Esophagus squamous epithelium (tissue), 5 donors: ENCODE results near the gene HBD. TPM values are rescaled to one million over a fixed set of nuclear protein-coding genes. Genes with fewer than 3 reads are reported as not detected.

Experiments
- DNase-seq: peaks from one replicate; lab custom pipeline; 2025; lab: John Stamatoyannopoulos, UW
- H3K27ac ChIP-seq, 4 donors: fragments of 200-600 bp; sonication (generic); one replicate each; pipeline ENCODE4 v1.5.1; 2016 to 2019; ENCODE audit warnings: mild to moderate bottlenecking in 1 of 4
- H3K27me3 ChIP-seq, 4 donors: fragments of 200-600 bp; sonication (generic); 1 replicate in 3 of 4; 2 replicates in 1 of 4; pipeline versions ENCODE4 v1.5.1 to v1.6.0; 2017 to 2021; ENCODE audit warnings: antibody characterized with exemption in 1 of 4
- H3K36me3 ChIP-seq, 3 donors: fragments of 200-600 bp; sonication (generic); one replicate each; pipeline ENCODE4 v1.5.1; 2016 to 2019
- H3K4me1 ChIP-seq, 3 donors: fragments of 200-600 bp; sonication (generic); one replicate each; pipeline ENCODE4 v1.5.1; 2017 to 2019
- H3K4me3 ChIP-seq, 4 donors: fragments of 200-600 bp; sonication (generic); 1 replicate in 3 of 4; 2 replicates in 1 of 4; pipeline ENCODE4 v1.5.1; 2016 to 2019; ENCODE audit warnings: mild to moderate bottlenecking in 2 of 4, moderate library complexity in 1 of 4
- H3K9me3 ChIP-seq, 3 donors: fragments of 200-600 bp; sonication (generic); one replicate each; pipeline ENCODE4 v1.5.1; 2016 to 2019
- CTCF ChIP-seq, 6 experiments: fragments of 450-650 bp in 4 of 6; fragments of 200-600 bp in 2 of 6; sonication (generic) in 2 of 6; IDR thresholded peaks; one replicate each; pipeline ENCODE4 v1.5.1; 2016 to 2019; ENCODE audit warnings: antibody characterized with exemption in 6 of 6, mild to moderate bottlenecking in 4 of 6, moderate library complexity in 4 of 6
- POLR2A ChIP-seq, 4 donors: fragments of 450-650 bp; IDR thresholded peaks; one replicate each; pipeline ENCODE4 v1.6.1; 2017; ENCODE audit warnings: antibody characterized with exemption in 4 of 4, mild to moderate bottlenecking in 4 of 4, moderate library complexity in 3 of 4
- WGBS, 2 donors: methylation state at CpG; one replicate each; pipeline ENCODE4 v1.1.5; 2018; 5-methylcytosine and 5-hydroxymethylcytosine counted together
- intact Hi-C: fragments of 100-400 bp; cut with DNase I; formaldehyde crosslinking; loops from one replicate; pipeline ENCODE4 v1.15.0; 2022
- total RNA-seq, 4 donors: library from RNA; depleted of rRNA; stranded (reverse); fragments of >200 nt; gene quantifications; one replicate each; pipeline ENCODE4 v1.1.0, GENCODE V29; 2016
- donor health status: DM: yes; HTN: yes; CAD: no.

HBD gene
- total RNA-seq, 4 donors from 2014 or later = not detected

GRCh38 chr11:5196067-5196466, 38.2 kb downstream of the HBD start:
- intact Hi-C loops = no loop called here
- TF ChIP-seq POLR2A (IDR thresholded peaks at IDR 0.05) (no peak), CTCF (IDR thresholded peaks at IDR 0.05) (no peak)
- Histone ChIP-seq H3K36me3 (no peaks in the 10 kb centered on the region), H3K4me3 (no peak overlapping the region), H3K9me3 (no peaks in the 10 kb centered on the region), H3K27ac (no peak overlapping the region), H3K4me1 (no peaks in the 10 kb centered on the region), H3K27me3 (no peaks in the 10 kb centered on the region)
- no peak for DNase-seq
- WGBS, 2 donors = 70 to 73% methylated on average over 4 to 5 of the region's 5 CpGs

- H3K4me3 ChIP-seq = no peak overlapping the region
- no peaks in the 10 kb centered on the region for H3K27me3 ChIP-seq
- DNase-seq = no peak
- intact Hi-C loops = no loop called here
- H3K9me3 ChIP-seq = no peaks in the 10 kb centered on the region
- H3K27ac ChIP-seq = no peak overlapping the region
- H3K36me3 ChIP-seq = no peaks in the 10 kb centered on the region
- TF ChIP-seq POLR2A (IDR thresholded peaks at IDR 0.05) (no peak), CTCF (IDR thresholded peaks at IDR 0.05) (no peak)
- 0 to 8% methylated on average over 1 of the region's 1 CpG for WGBS, 2 donors
- no peaks in the 10 kb centered on the region for H3K4me1 ChIP-seq
Measured at GRCh38 chr11:5192738-5193137, 41.5 kb downstream of the HBD start.

GRCh38 chr11:5188201-5188600, 46.1 kb downstream of the HBD start:
- no peaks in the 10 kb centered on the region for H3K36me3 ChIP-seq
- H3K9me3 ChIP-seq = no peaks in the 10 kb centered on the region
- TF ChIP-seq POLR2A (IDR thresholded peaks at IDR 0.05) (no peak), CTCF (IDR thresholded peaks at IDR 0.05) (no peak)
- WGBS, 2 donors = 71 to 82% methylated on average over 2 of the region's 2 CpGs
- no peaks in the 10 kb centered on the region for H3K27me3 ChIP-seq
- no peak overlapping the region for H3K27ac ChIP-seq
- intact Hi-C loops = no loop called here
- H3K4me1 ChIP-seq = no peaks in the 10 kb centered on the region
- no peak overlapping the region for H3K4me3 ChIP-seq
- DNase-seq = no peak

Other genes with a start within 250 kb of the HBD start
- not detected for gene OR51L1, start 239.6 kb downstream of the HBD start, total RNA-seq
- not detected for gene OR52J3, start 188.0 kb downstream of the HBD start, total RNA-seq
- not detected for gene OR52E2, start 174.9 kb downstream of the HBD start, total RNA-seq
- not detected for gene OR52E1, start 164.9 kb downstream of the HBD start, total RNA-seq
- not detected for gene OR52A5, start 96.1 kb downstream of the HBD start, total RNA-seq
- not detected for gene OR52A1, start 79.7 kb downstream of the HBD start, total RNA-seq
- gene OR51V1, start 33.8 kb downstream of the HBD start, total RNA-seq = not detected
- 1 to 10 TPM in 3 of 4 donors, not detected in 1; 1.6 to 7.9 (median 2.7) TPM for gene HBB, start 7.4 kb downstream of the HBD start, total RNA-seq
- gene HBG1, start 15.4 kb upstream of the HBD start, total RNA-seq = not detected
- not detected for gene HBG2, start 20.3 kb upstream of the HBD start, total RNA-seq
- gene HBE1, start 35.5 kb upstream of the HBD start, total RNA-seq = not detected
- not detected for gene OR51B4, start 67.5 kb upstream of the HBD start, total RNA-seq
- gene OR51B2, start 89.8 kb upstream of the HBD start, total RNA-seq = not detected
- under 1 TPM in 1 of 4 donors, not detected in 3; 0.57 TPM for gene OR51B5, start 109.0 kb upstream of the HBD start, total RNA-seq
- not detected for gene OR51B6, start 117.0 kb upstream of the HBD start, total RNA-seq
- gene OR51M1, start 149.3 kb upstream of the HBD start, total RNA-seq = not detected
- not detected for gene OR51Q1, start 187.6 kb upstream of the HBD start, total RNA-seq
- under 1 TPM in 1 of 4 donors, not detected in 3; 0.38 TPM for gene OR51I1, start 207.0 kb upstream of the HBD start, total RNA-seq
- gene OR51I2, start 214.8 kb upstream of the HBD start, total RNA-seq = not detected